ENCODE data around the gene HDHD5.

HDHD5 gene

GRCh38 chr22:17103351-17103750 lies 55.7 kb downstream of the HDHD5 start:
- Histone ChIP-seq H3K9me3 (ENCODE audit: insufficient read depth, low read depth, low read length) (no peaks in the 10 kb centered on the region), H3K23ac (ENCODE audit: low read length) (no peak overlapping the region), H3K4ac (ENCODE audit: low read depth, low read length) (no peak overlapping the region), H3K36me3 (ENCODE audit: control insufficient read depth in 1 of 2, insufficient read depth in 2 of 2, low read length in 2 of 2) (peaks cover 32 to 47% of the 10 kb centered on the region in 2 experiments), H3K79me2 (ENCODE audit: control insufficient read depth, insufficient read depth, low read length, poor library complexity) (no peaks in the 10 kb centered on the region), H3K9ac (ENCODE audit: low read length) (no peak overlapping the region), H2BK120ac (ENCODE audit: insufficient read depth, low read length, poor library complexity) (no peak overlapping the region), H4K91ac (ENCODE audit: low read depth, low read length) (no peak overlapping the region), H2AK5ac (ENCODE audit: low read length) (no peak overlapping the region), H3K4me2 (ENCODE audit: low read length) (no peak overlapping the region), H3K4me1 (ENCODE audit: control insufficient read depth in 1 of 2, insufficient read depth in 2 of 2, low read length in 2 of 2) (no peaks in the 10 kb centered on the region), H3K27me3 (ENCODE audit: insufficient read depth, low read length) (no peaks in the 10 kb centered on the region), H2AFZ (ENCODE audit: insufficient read depth, low read length, poor library complexity) (no peak overlapping the region), H2BK12ac (ENCODE audit: low read length) (no peak overlapping the region), H3K4me3 (ENCODE audit: low read depth, low read length) (no peak overlapping the region), H4K8ac (ENCODE audit: low read depth, low read length) (no peak overlapping the region), H3K18ac (ENCODE audit: low read length) (no peak overlapping the region), H3K27ac (ENCODE audit: low read depth, low read length) (no peak overlapping the region), H4K12ac (ENCODE audit: low read depth, low read length) (no peak overlapping the region), H3K14ac (ENCODE audit: low read length) (no peak overlapping the region), H2BK5ac (ENCODE audit: low read depth, low read length, poor library complexity) (no peak overlapping the region), H3K79me1 (ENCODE audit: low read length) (no peaks in the 10 kb centered on the region)
- DNase-seq = no peak
- no CpG with 5 or more reads among the region's 9 CpGs for WGBS (ENCODE audit: extremely low coverage, insufficient coverage, insufficient read length)

- H3K4ac ChIP-seq (ENCODE audit: low read depth, low read length) = no peak overlapping the region
- H3K18ac ChIP-seq (ENCODE audit: low read length) = no peak overlapping the region
- no peak overlapping the region for H4K8ac ChIP-seq (ENCODE audit: low read depth, low read length)
- no peaks in the 10 kb centered on the region for H3K4me1 ChIP-seq (ENCODE audit: control insufficient read depth in 1 of 2, insufficient read depth in 2 of 2, low read length in 2 of 2)
- no peaks in the 10 kb centered on the region for H3K79me1 ChIP-seq (ENCODE audit: low read length)
- no peak overlapping the region for H4K12ac ChIP-seq (ENCODE audit: low read depth, low read length)
- H3K27ac ChIP-seq (ENCODE audit: low read depth, low read length) = no peak overlapping the region
- no peak overlapping the region for H4K91ac ChIP-seq (ENCODE audit: low read depth, low read length)
- no CpG with 5 or more reads among the region's 7 CpGs for WGBS (ENCODE audit: extremely low coverage, insufficient coverage, insufficient read length)
- no peak overlapping the region for H3K4me3 ChIP-seq (ENCODE audit: low read depth, low read length)
- no peak overlapping the region for H2AK5ac ChIP-seq (ENCODE audit: low read length)
- H2BK5ac ChIP-seq (ENCODE audit: low read depth, low read length, poor library complexity) = no peak overlapping the region
- H2BK120ac ChIP-seq (ENCODE audit: insufficient read depth, low read length, poor library complexity) = no peak overlapping the region
- H3K23ac ChIP-seq (ENCODE audit: low read length) = no peak overlapping the region
- H3K36me3 ChIP-seq (ENCODE audit: control insufficient read depth in 1 of 2, insufficient read depth in 2 of 2, low read length in 2 of 2) = peaks cover 31 to 47% of the 10 kb centered on the region in 2 experiments
- H3K14ac ChIP-seq (ENCODE audit: low read length) = no peak overlapping the region
- H2AFZ ChIP-seq (ENCODE audit: insufficient read depth, low read length, poor library complexity) = no peak overlapping the region
- H3K9me3 ChIP-seq (ENCODE audit: insufficient read depth, low read depth, low read length) = no peaks in the 10 kb centered on the region
- no peak overlapping the region for H3K9ac ChIP-seq (ENCODE audit: low read length)
- DNase-seq = no peak
- no peaks in the 10 kb centered on the region for H3K27me3 ChIP-seq (ENCODE audit: insufficient read depth, low read length)
- H3K79me2 ChIP-seq (ENCODE audit: control insufficient read depth, insufficient read depth, low read length, poor library complexity) = no peaks in the 10 kb centered on the region
- no peak overlapping the region for H3K4me2 ChIP-seq (ENCODE audit: low read length)
- no peak overlapping the region for H2BK12ac ChIP-seq (ENCODE audit: low read length)
These were observed 56.8 kb downstream of the HDHD5 start for GRCh38 chr22:17102297-17102667.

GRCh38 chr22:17101475-17102296 lies 57.4 kb downstream of the HDHD5 start:
- DNase-seq = no peak
- Histone ChIP-seq H3K14ac (ENCODE audit: low read length) (no peak overlapping the region), H2BK12ac (ENCODE audit: low read length) (no peak overlapping the region), H3K79me1 (ENCODE audit: low read length) (no peaks in the 10 kb centered on the region), H3K23ac (ENCODE audit: low read length) (no peak overlapping the region), H3K27me3 (ENCODE audit: insufficient read depth, low read length) (no peaks in the 10 kb centered on the region), H2AFZ (ENCODE audit: insufficient read depth, low read length, poor library complexity) (no peak overlapping the region), H3K27ac (ENCODE audit: low read depth, low read length) (no peak overlapping the region), H3K9ac (ENCODE audit: low read length) (no peak overlapping the region), H2AK5ac (ENCODE audit: low read length) (no peak overlapping the region), H2BK5ac (ENCODE audit: low read depth, low read length, poor library complexity) (no peak overlapping the region), H3K4me1 (ENCODE audit: control insufficient read depth in 1 of 2, insufficient read depth in 2 of 2, low read length in 2 of 2) (no peaks in the 10 kb centered on the region), H2BK120ac (ENCODE audit: insufficient read depth, low read length, poor library complexity) (no peak overlapping the region), H3K36me3 (ENCODE audit: control insufficient read depth in 1 of 2, insufficient read depth in 2 of 2, low read length in 2 of 2) (peaks cover 29 to 49% of the 10 kb centered on the region in 2 experiments), H3K4ac (ENCODE audit: low read depth, low read length) (no peak overlapping the region), H3K18ac (ENCODE audit: low read length) (no peak overlapping the region), H3K4me3 (ENCODE audit: low read depth, low read length) (no peak overlapping the region), H4K91ac (ENCODE audit: low read depth, low read length) (no peak overlapping the region), H4K8ac (ENCODE audit: low read depth, low read length) (no peak overlapping the region), H3K4me2 (ENCODE audit: low read length) (no peak overlapping the region), H4K12ac (ENCODE audit: low read depth, low read length) (no peak overlapping the region), H3K79me2 (ENCODE audit: control insufficient read depth, insufficient read depth, low read length, poor library complexity) (no peaks in the 10 kb centered on the region), H3K9me3 (ENCODE audit: insufficient read depth, low read depth, low read length) (no peaks in the 10 kb centered on the region)
- WGBS (ENCODE audit: extremely low coverage, insufficient coverage, insufficient read length) = no CpG with 5 or more reads among the region's 14 CpGs

GRCh38 chr22:17100621-17101020 lies 58.5 kb downstream of the HDHD5 start:
- no peak for DNase-seq
- H3K4me3 ChIP-seq (ENCODE audit: low read depth, low read length) = no peak overlapping the region
- no peak overlapping the region for H4K8ac ChIP-seq (ENCODE audit: low read depth, low read length)
- H2AFZ ChIP-seq (ENCODE audit: insufficient read depth, low read length, poor library complexity) = no peak overlapping the region
- H2BK120ac ChIP-seq (ENCODE audit: insufficient read depth, low read length, poor library complexity) = no peak overlapping the region
- H3K79me1 ChIP-seq (ENCODE audit: low read length) = no peaks in the 10 kb centered on the region
- no peak overlapping the region for H3K27ac ChIP-seq (ENCODE audit: low read depth, low read length)
- peaks cover 27 to 47% of the 10 kb centered on the region in 2 experiments for H3K36me3 ChIP-seq (ENCODE audit: control insufficient read depth in 1 of 2, insufficient read depth in 2 of 2, low read length in 2 of 2)
- no peaks in the 10 kb centered on the region for H3K4me1 ChIP-seq (ENCODE audit: control insufficient read depth in 1 of 2, insufficient read depth in 2 of 2, low read length in 2 of 2)
- no peak overlapping the region for H3K14ac ChIP-seq (ENCODE audit: low read length)
- H2BK12ac ChIP-seq (ENCODE audit: low read length) = no peak overlapping the region
- no peak overlapping the region for H3K9ac ChIP-seq (ENCODE audit: low read length)
- no peak overlapping the region for H3K23ac ChIP-seq (ENCODE audit: low read length)
- H2AK5ac ChIP-seq (ENCODE audit: low read length) = no peak overlapping the region
- H3K9me3 ChIP-seq (ENCODE audit: insufficient read depth, low read depth, low read length) = no peaks in the 10 kb centered on the region
- H2BK5ac ChIP-seq (ENCODE audit: low read depth, low read length, poor library complexity) = no peak overlapping the region
- H3K18ac ChIP-seq (ENCODE audit: low read length) = no peak overlapping the region
- no peak overlapping the region for H4K12ac ChIP-seq (ENCODE audit: low read depth, low read length)
- WGBS (ENCODE audit: extremely low coverage, insufficient coverage, insufficient read length) = no CpG with 5 or more reads among the region's 6 CpGs
- no peaks in the 10 kb centered on the region for H3K79me2 ChIP-seq (ENCODE audit: control insufficient read depth, insufficient read depth, low read length, poor library complexity)
- H3K4ac ChIP-seq (ENCODE audit: low read depth, low read length) = no peak overlapping the region
- H4K91ac ChIP-seq (ENCODE audit: low read depth, low read length) = no peak overlapping the region
- no peaks in the 10 kb centered on the region for H3K27me3 ChIP-seq (ENCODE audit: insufficient read depth, low read length)
- H3K4me2 ChIP-seq (ENCODE audit: low read length) = no peak overlapping the region

All from trophoblast cell (in vitro differentiated cells and primary cell).